K562 (cell line): Measurements from ENCODE around the gene B3GALT5. TPM values are rescaled to one million over a fixed set of nuclear protein-coding genes. Genes with fewer than 3 reads are reported as not detected.

ENCODE experiments used
- ATAC-seq: fragments of 200-7000 bp; cut with Tn5 transposase; 3 replicates; pipeline ENCODE4 v1.9.1; 2020; ENCODE audit warnings: moderate library complexity
- BruUV-seq: library from RNA; stranded (reverse); fragments of 400-500 nt; replicated peaks from 2 replicates; lab custom pipeline; 2021; lab: Mats Ljungman, UMichigan
- CTCF ChIA-PET: fragments of 300-600 bp; formaldehyde crosslinking; extraction: SDS; loops from one replicate; lab custom pipeline; 2021; ENCODE audit warnings: low intra/inter-chr PET ratio; lab: Yijun Ruan, JAX
- POLR2A ChIA-PET: fragments of 300-600, 350-650 bp; sonication (Branson Sonifier 250); formaldehyde crosslinking; extraction: SDS; loops from one replicate; lab custom pipeline; 2021; ENCODE audit warnings: antibody characterized with exemption, inconsistent platforms; lab: Yijun Ruan, JAX
- DNase-seq, 4 experiments: peaks; one replicate each; pipeline versions ENCODE4 v3.0.0 to v3.0.0-alpha.2; 2011 to 2018; ENCODE audit warnings: low spot score in 3 of 4, mixed read lengths in 3 of 4; ENCODE audit errors: extremely low read depth in 1 of 4
- FAIRE-seq: peaks from 2 replicates; lab custom pipeline; 2011; peaks lifted over from hg19 to GRCh38; lab: Jason Lieb, UNC
- H2AFZ ChIP-seq: 2 replicates; pipeline ENCODE4 v1.6.0; 2011; ENCODE audit warnings: low read depth, low read length, control low read depth, inconsistent platforms
- H3K27ac ChIP-seq: fragments of 200-600 bp; 3 replicates; pipeline ENCODE4 v1.8.0; 2011; ENCODE audit warnings: low read depth, mild to moderate bottlenecking, control low read depth, inconsistent platforms, low read length, moderate library complexity, mixed read lengths; ENCODE audit errors: extremely low read depth
- H3K27me3 ChIP-seq, 2 experiments: fragments of 300-600 bp in 1 of 2; 2 replicates in 1 of 2; 3 replicates in 1 of 2; pipeline versions ENCODE4 v1.6.0 to v1.8.0; 2011; ENCODE audit warnings: inconsistent platforms in 2 of 2, low read length in 2 of 2, mild to moderate bottlenecking in 1 of 2, mixed read lengths in 1 of 2, moderate library complexity in 1 of 2; ENCODE audit not compliant: control insufficient read depth in 2 of 2, insufficient read depth in 2 of 2
- H3K36me3 ChIP-seq: fragments of 300-600 bp; 3 replicates; pipeline ENCODE4 v1.8.0; 2011; ENCODE audit warnings: mild to moderate bottlenecking, low read length, inconsistent platforms; ENCODE audit not compliant: control insufficient read depth, insufficient read depth
- H3K4me1 ChIP-seq, 2 experiments: fragments of 200-600 bp in 1 of 2; replicated peaks in 1 of 2; 2 replicates in 1 of 2; 3 replicates in 1 of 2; pipeline versions ENCODE4 v1.5.1 to v1.8.0; 2011; ENCODE audit warnings: inconsistent platforms in 2 of 2, low read length in 2 of 2, mild to moderate bottlenecking in 1 of 2, mixed read lengths in 1 of 2, moderate library complexity in 1 of 2; ENCODE audit not compliant: control insufficient read depth in 2 of 2, insufficient read depth in 2 of 2
- H3K4me2 ChIP-seq: 2 replicates; pipeline ENCODE4 v1.6.1; 2011; ENCODE audit warnings: low read length, control low read depth, inconsistent platforms, mixed read lengths; ENCODE audit not compliant: insufficient read depth
- H3K4me3 ChIP-seq: fragments of 200-600 bp; sonication (generic), shearing (Covaris generic); 2 replicates; pipeline ENCODE4 v1.5.1; 2016; ENCODE audit warnings: control low read depth, inconsistent platforms
- H3K79me2 ChIP-seq: fragments of 200-600 bp; 3 replicates; pipeline ENCODE4 v1.8.0; 2011; ENCODE audit warnings: low read length, inconsistent platforms; ENCODE audit not compliant: control insufficient read depth, insufficient read depth
- H3K9ac ChIP-seq, 2 experiments: 2 replicates each; pipeline versions ENCODE4 v1.6.0 to v1.6.1; 2011; ENCODE audit warnings: low read depth in 2 of 2, low read length in 2 of 2, control low read depth in 1 of 2, inconsistent platforms in 1 of 2, mild to moderate bottlenecking in 1 of 2, mixed read lengths in 1 of 2; ENCODE audit not compliant: insufficient read depth in 1 of 2
- H3K9me1 ChIP-seq: one replicate; pipeline ENCODE4 v1.6.0; 2011; ENCODE audit warnings: inconsistent platforms, mild to moderate bottlenecking, low read length, moderate library complexity; ENCODE audit not compliant: control insufficient read depth, insufficient read depth
- H3K9me3 ChIP-seq: replicated peaks from 2 replicates; pipeline ENCODE4 v1.5.1; 2011; ENCODE audit warnings: low read depth, low read length, inconsistent platforms; ENCODE audit not compliant: control insufficient read depth, insufficient read depth
- H4K20me1 ChIP-seq: replicated peaks from 2 replicates; pipeline ENCODE4 v1.6.1; 2011; ENCODE audit warnings: low read length, inconsistent platforms, mixed read lengths; ENCODE audit not compliant: control insufficient read depth, insufficient read depth
- CEBPB ChIP-seq: fragments of 450-650 bp; IDR thresholded peaks from 2 replicates; pipeline ENCODE4 v1.6.1; 2016; ENCODE audit warnings: missing genetic modification characterization, missing compliant biosample characterization
- HCFC1 ChIP-seq: IDR thresholded peaks from 2 replicates; pipeline ENCODE4 v1.6.1; 2012; ENCODE audit warnings: low read depth, low read length, improper control_type of control experiment
- MCM7 ChIP-seq, 2 experiments: fragments of 450-650 bp; IDR thresholded peaks; 2 replicates each; pipeline ENCODE4 v1.6.1; 2016 to 2018
- MGA ChIP-seq: fragments of 450-650 bp; IDR thresholded peaks from 2 replicates; pipeline ENCODE4 v1.6.1; 2016; ENCODE audit warnings: mild to moderate bottlenecking, moderate library complexity
- TFE3 ChIP-seq: fragments of 450-650 bp; formaldehyde crosslinking; IDR thresholded peaks from 2 replicates; pipeline ENCODE4 v1.4.0; 2020; ENCODE audit warnings: mild to moderate bottlenecking, mixed read lengths
- THAP7 ChIP-seq: fragments of 250-450 bp; sonication (Bioruptor Pico); IDR thresholded peaks from 2 replicates; pipeline ENCODE4 v1.5.0; 2021
- ZNF830 ChIP-seq: fragments of 250-450 bp; sonication (Bioruptor Pico); IDR thresholded peaks from 2 replicates; pipeline ENCODE4 v1.5.0; 2021; ENCODE audit warnings: mild to moderate bottlenecking
- ZSCAN29 ChIP-seq: fragments of 450-650 bp; IDR thresholded peaks from 2 replicates; pipeline ENCODE4 v1.6.1; 2017
- WGBS: fragments of 100-300 bp; shearing (Covaris generic); methylation state at CpG from one replicate; pipeline ENCODE4 v1.1.6; 2016; ENCODE audit warnings: low coverage, mixed read lengths; ENCODE audit not compliant: insufficient coverage; ENCODE audit errors: missing lambda C conversion rate; 5-methylcytosine and 5-hydroxymethylcytosine counted together
- in situ Hi-C: fragments of 300-500 bp; cut with MboI; formaldehyde crosslinking; loops from 4 replicates; pipeline ENCODE4 v1.15.0; 2018; ENCODE audit warnings: inconsistent platforms, mixed read lengths
- intact Hi-C: fragments of 100-400 bp; cut with micrococcal nuclease; formaldehyde crosslinking; loops from 2 replicates; pipeline ENCODE4 v1.14.2; 2022
- polyA plus RNA-seq, 8 experiments: library from polyadenylated mRNA; depleted of rRNA in 4 of 8; stranded (reverse) in 5 of 8; unstranded in 3 of 8; fragments of >200 nt; fragmentation: Nextera tagmentation in 2 of 8; fragmentation: Illumina TruSeq in 1 of 8; extraction: Ambion mirVana in 2 of 8; extraction: Trizol in 1 of 8; gene quantifications; 2 replicates each; pipeline versions ENCODE4 v1.2.1 to v1.2.3, GENCODE V29; 2011 to 2014; ENCODE audit warnings: inconsistent platforms in 1 of 8, missing spikeins in 1 of 8
- total RNA-seq, 7 experiments: library from RNA; depleted of rRNA in 6 of 7; stranded (reverse); fragments of >200 nt in 6 of 7; fragmentation: Illumina TruSeq in 2 of 7; extraction: Trizol in 2 of 7; gene quantifications; 2 replicates each; pipeline versions ENCODE4 v1.2.1 to v1.2.3, GENCODE V29; 2011 to 2021; ENCODE audit warnings: low replicate concordance in 1 of 7

Gene B3GALT5
- total and polyA plus RNA-seq, 9 of the 15 experiments (the other 6 are each of a cell fraction or from before 2014, with no cell fraction given) = 0.02 TPM; not detected in 8

- intact Hi-C loops = no loop called here
- WGBS = 2% methylated on average over 8 of the region's 8 CpGs
- TF ChIP-seq CEBPB = no peak
- peak; percentile 77 for TF ChIP-seq TFE3 (CRISPR knock-in tag)
- TF ChIP-seq ZNF830 = no peak
- no peak for TF ChIP-seq HCFC1
- TF ChIP-seq MCM7 (IDR thresholded peaks at IDR 0.05) = no peak
- TF ChIP-seq ZSCAN29 = no peak
- no peak for TF ChIP-seq THAP7 (CRISPR knock-in tag)
- no peak for TF ChIP-seq MGA
Observed at GRCh38 chr21:39628385-39628784, 15.6 kb downstream of the B3GALT5 start.

More at GRCh38 chr21:39628385-39628784, 15.6 kb downstream of the B3GALT5 start:
- ChIA-PET POLR2A (no interaction called here), CTCF (no interaction called here)
- in situ Hi-C loops = no loop called here
- ATAC-seq (no peak), FAIRE-seq (peak; percentile 48), DNase-seq (no peak)
- H3K9me1 ChIP-seq = no peaks in the 10 kb centered on the region
- no TSS peak for BruUV-seq
- no peaks in the 10 kb centered on the region for H4K20me1 ChIP-seq
- H3K27ac ChIP-seq = no peak overlapping the region
- H3K9me3 ChIP-seq = no peaks in the 10 kb centered on the region
- no peak overlapping the region for H3K4me2 ChIP-seq
- H3K4me3 ChIP-seq = no peak overlapping the region
- H3K4me1 ChIP-seq = no peaks in the 10 kb centered on the region
- no peaks in the 10 kb centered on the region for H3K36me3 ChIP-seq
- H2AFZ ChIP-seq = no peak overlapping the region
- no peak overlapping the region for H3K9ac ChIP-seq
- no peaks in the 10 kb centered on the region for H3K79me2 ChIP-seq
- H3K27me3 ChIP-seq = peaks cover 0 to 3% of the 10 kb centered on the region in 2 experiments; a peak in 2 of 5 replicates
